Immature natural killer cell (primary cell): ENCODE measurements around the gene WRAP73. TPM values are rescaled to one million over a fixed set of nuclear protein-coding genes. Genes with fewer than 3 reads are reported as not detected.

Experiments used
- DNase-seq, 3 donors: peaks; one replicate each; pipeline ENCODE4 v3.0.0; 2022; ENCODE audit warnings: mixed read lengths in 1 of 3
- H3K27ac Mint-ChIP-seq, 6 donors: one replicate each; pipeline ENCODE4 v1.8.0; 2020; ENCODE audit warnings: mixed read lengths in 6 of 6, mild to moderate bottlenecking in 5 of 6, inconsistent platforms in 4 of 6, moderate library complexity in 3 of 6
- H3K27me3 Mint-ChIP-seq, 3 donors: one replicate each; pipeline ENCODE4 v1.8.0; 2020 to 2021; ENCODE audit warnings: low read depth in 3 of 3, mild to moderate bottlenecking in 3 of 3, mixed read lengths in 3 of 3, moderate library complexity in 3 of 3, inconsistent platforms in 1 of 3
- H3K36me3 Mint-ChIP-seq, 3 donors: one replicate each; pipeline ENCODE4 v1.8.0; 2020; ENCODE audit warnings: mixed read lengths in 3 of 3, inconsistent platforms in 2 of 3, mild to moderate bottlenecking in 2 of 3
- H3K4me1 Mint-ChIP-seq, 2 donors: one replicate each; pipeline ENCODE4 v1.8.0; 2020; ENCODE audit warnings: inconsistent platforms in 2 of 2, mild to moderate bottlenecking in 2 of 2, mixed read lengths in 2 of 2, moderate library complexity in 1 of 2
- H3K4me3 Mint-ChIP-seq, 5 donors: one replicate each; pipeline ENCODE4 v1.8.0; 2020; ENCODE audit warnings: mild to moderate bottlenecking in 5 of 5, mixed read lengths in 5 of 5, inconsistent platforms in 3 of 5, moderate library complexity in 3 of 5
- H3K9me3 Mint-ChIP-seq, 6 donors: one replicate each; pipeline ENCODE4 v1.8.0; 2020; ENCODE audit warnings: mild to moderate bottlenecking in 6 of 6, mixed read lengths in 6 of 6, inconsistent platforms in 4 of 6, moderate library complexity in 3 of 6
- polyA plus RNA-seq, 3 donors: library from polyadenylated mRNA; unstranded; fragments of 300-500 nt; fragmentation: Illumina TruSeq; gene quantifications; one replicate each; pipeline ENCODE4 v1.2.3, GENCODE V29; 2021

Gene WRAP73
- polyA plus RNA-seq, 3 donors from 2014 or later, result 19.9 to 26.8 (median 21.1) TPM

GRCh38 chr1:3653286-3653618, 3.3 kb upstream of the WRAP73 start:
- Mint-ChIP-seq H3K4me1 (peaks cover 19 to 21% of the 10 kb centered on the region in 2 donors), H3K36me3 (no peaks in the 10 kb centered on the region), H3K9me3 (no peaks in the 10 kb centered on the region), H3K27me3 (peaks cover 14 to 24% (median 20%) of the 10 kb centered on the region in 3 donors), H3K27ac (no peak overlapping the region), H3K4me3 (peak overlapping the region in 2 of 5 donors; percentile 47 to 52)
- DNase-seq, result no peak

GRCh38 chr1:3652548-3653285, 2.8 kb upstream of the WRAP73 start:
- peaks cover 14 to 21% (median 18%) of the 10 kb centered on the region in 3 donors for H3K27me3 Mint-ChIP-seq
- no peaks in the 10 kb centered on the region for H3K36me3 Mint-ChIP-seq
- DNase-seq, result no peak
- peaks cover 21 to 27% of the 10 kb centered on the region in 2 donors for H3K4me1 Mint-ChIP-seq
- no peak overlapping the region for H3K4me3 Mint-ChIP-seq
- no peak overlapping the region for H3K27ac Mint-ChIP-seq
- H3K9me3 Mint-ChIP-seq, result no peaks in the 10 kb centered on the region

- Mint-ChIP-seq H3K27me3 (peaks cover 14 to 18% (median 17%) of the 10 kb centered on the region in 3 donors), H3K4me1 (peaks cover 21 to 34% of the 10 kb centered on the region in 2 donors), H3K36me3 (peaks cover 0 to 1% (median 0%) of the 10 kb centered on the region in 3 donors), H3K4me3 (peak within 1 kb of the TSS in 3 of 5 donors; percentile 33 to 52 (median 47)), H3K9me3 (no peaks in the 10 kb centered on the region), H3K27ac (no peak within 1 kb of the TSS)
- DNase-seq, result no peak
Observed at GRCh38 chr1:3651930-3652547, 2.1 kb upstream of the WRAP73 start, which contains the start of gene TP73. Gene TP73, plus strand, starts transcription at chr1:3652516. Its CDS starts 29,850 bp downstream, at chr1:3682366.

- DNase-seq, result no peak
- Mint-ChIP-seq H3K4me3 (peak overlapping the region in 4 of 5 donors; percentile 21 to 51 (median 40)), H3K36me3 (peaks cover 0 to 3% (median 0%) of the 10 kb centered on the region in 3 donors), H3K27ac (no peak overlapping the region), H3K4me1 (peaks cover 21 to 34% of the 10 kb centered on the region in 2 donors), H3K9me3 (no peaks in the 10 kb centered on the region), H3K27me3 (peaks cover 13 to 18% (median 16%) of the 10 kb centered on the region in 3 donors)
Observed at GRCh38 chr1:3651026-3651929, 1.4 kb upstream of the WRAP73 start.

- Mint-ChIP-seq H3K36me3 (peaks cover 0 to 6% (median 3%) of the 10 kb centered on the region in 3 donors), H3K4me3 (peak overlapping the region; percentile 81 to 88 (median 82)), H3K9me3 (no peaks in the 10 kb centered on the region), H3K27ac (peak overlapping the region in 4 of 6 donors; percentile 4 to 84 (median 54)), H3K27me3 (peaks cover 13 to 18% (median 16%) of the 10 kb centered on the region in 3 donors), H3K4me1 (peaks cover 21 to 34% of the 10 kb centered on the region in 2 donors)
- no peak for DNase-seq
Observed at GRCh38 chr1:3650248-3651025, 534 bp upstream of the WRAP73 start.

- Mint-ChIP-seq H3K4me1 (peaks cover 22 to 34% of the 10 kb centered on the region in 2 donors), H3K4me3 (no peak overlapping the region), H3K36me3 (peaks cover 3 to 28% (median 12%) of the 10 kb centered on the region in 3 donors), H3K27ac (no peak overlapping the region), H3K27me3 (peaks cover 5 to 7% (median 7%) of the 10 kb centered on the region in 3 donors), H3K9me3 (no peaks in the 10 kb centered on the region)
- no peak for DNase-seq
Observed at GRCh38 chr1:3646596-3646995, 3.3 kb downstream of the WRAP73 start.

GRCh38 chr1:3645666-3646355, 4.1 kb downstream of the WRAP73 start:
- Mint-ChIP-seq H3K4me3 (no peak overlapping the region), H3K27ac (peak overlapping the region in 1 of 6 donors; percentile 50), H3K4me1 (peaks cover 19 to 34% of the 10 kb centered on the region in 2 donors), H3K36me3 (peaks cover 3 to 29% (median 12%) of the 10 kb centered on the region in 3 donors), H3K9me3 (no peaks in the 10 kb centered on the region), H3K27me3 (peaks cover 3 to 5% (median 5%) of the 10 kb centered on the region in 3 donors)
- DNase-seq, result no peak

- H3K4me1 Mint-ChIP-seq, result peaks cover 17 to 30% of the 10 kb centered on the region in 2 donors
- no peak for DNase-seq
- no peak overlapping the region for H3K27ac Mint-ChIP-seq
- no peaks in the 10 kb centered on the region for H3K9me3 Mint-ChIP-seq
- peaks cover 2 to 3% (median 3%) of the 10 kb centered on the region in 3 donors for H3K27me3 Mint-ChIP-seq
- H3K36me3 Mint-ChIP-seq, result peaks cover 3 to 29% (median 12%) of the 10 kb centered on the region in 3 donors
- no peak overlapping the region for H3K4me3 Mint-ChIP-seq
Observed at GRCh38 chr1:3645247-3645646, 4.7 kb downstream of the WRAP73 start.

GRCh38 chr1:3644273-3644672, 5.6 kb downstream of the WRAP73 start:
- H3K27me3 Mint-ChIP-seq, result no peaks in the 10 kb centered on the region
- H3K9me3 Mint-ChIP-seq, result no peaks in the 10 kb centered on the region
- no peak overlapping the region for H3K4me3 Mint-ChIP-seq
- peaks cover 13 to 23% of the 10 kb centered on the region in 2 donors for H3K4me1 Mint-ChIP-seq
- no peak for DNase-seq
- H3K36me3 Mint-ChIP-seq, result peaks cover 3 to 29% (median 12%) of the 10 kb centered on the region in 3 donors
- H3K27ac Mint-ChIP-seq, result no peak overlapping the region

GRCh38 chr1:3642919-3643675, 6.8 kb downstream of the WRAP73 start:
- Mint-ChIP-seq H3K27ac (no peak overlapping the region), H3K9me3 (no peaks in the 10 kb centered on the region), H3K4me3 (no peak overlapping the region), H3K27me3 (no peaks in the 10 kb centered on the region), H3K36me3 (peaks cover 3 to 35% (median 13%) of the 10 kb centered on the region in 3 donors), H3K4me1 (peaks cover 4 to 11% of the 10 kb centered on the region in 2 donors)
- no peak for DNase-seq

GRCh38 chr1:3641816-3642215, 8.1 kb downstream of the WRAP73 start:
- Mint-ChIP-seq H3K36me3 (peaks cover 6 to 41% (median 20%) of the 10 kb centered on the region in 3 donors), H3K27me3 (no peaks in the 10 kb centered on the region), H3K27ac (no peak overlapping the region), H3K4me3 (no peak overlapping the region), H3K4me1 (peaks cover 0 to 3% of the 10 kb centered on the region in 2 donors), H3K9me3 (no peaks in the 10 kb centered on the region)
- no peak for DNase-seq
